Cerebellar cortex (tissue), 1 donor: Measurements from ENCODE around the gene SOX15.

Experiments used
- DNase-seq: peaks from one replicate; pipeline ENCODE4 v3.0.0-alpha.2; 2015; ENCODE audit warnings: low spot score

The SOX15 gene

DNA sequence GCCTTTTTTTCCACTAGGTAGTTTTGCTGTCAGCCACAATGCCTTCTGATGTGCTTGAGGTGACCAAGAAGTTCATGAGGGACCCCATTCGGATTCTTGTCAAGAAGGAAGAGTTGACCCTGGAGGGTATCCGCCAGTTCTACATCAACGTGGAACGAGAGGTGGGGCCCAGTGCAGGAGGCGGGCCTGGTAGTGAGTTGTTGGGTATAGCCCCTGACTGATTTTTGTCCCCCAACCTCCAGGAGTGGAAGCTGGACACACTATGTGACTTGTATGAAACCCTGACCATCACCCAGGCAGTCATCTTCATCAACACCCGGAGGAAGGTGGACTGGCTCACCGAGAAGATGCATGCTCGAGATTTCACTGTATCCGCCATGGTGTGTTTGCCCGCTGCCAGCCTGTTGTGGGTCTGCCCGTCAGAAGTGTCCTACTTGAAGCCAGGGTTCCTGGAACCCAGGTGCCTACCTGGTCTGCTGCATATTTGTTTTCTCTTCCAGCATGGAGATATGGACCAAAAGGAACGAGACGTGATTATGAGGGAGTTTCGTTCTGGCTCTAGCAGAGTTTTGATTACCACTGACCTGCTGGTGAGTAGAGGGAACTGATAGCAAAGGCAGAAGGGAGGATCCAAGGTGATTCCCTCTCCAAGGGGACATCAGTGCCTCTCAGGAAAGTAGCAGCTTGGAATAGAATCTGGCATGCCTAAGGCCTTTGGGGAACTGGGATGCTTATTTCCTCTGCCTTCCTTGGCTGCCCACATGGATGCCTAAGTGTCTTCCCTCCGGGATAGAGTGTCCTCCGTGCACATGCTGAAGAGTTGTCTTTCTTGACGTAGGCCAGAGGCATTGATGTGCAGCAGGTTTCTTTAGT lies 12.3 kb downstream of the SOX15 start:
- DNase-seq, result peak; percentile 46

DNA sequence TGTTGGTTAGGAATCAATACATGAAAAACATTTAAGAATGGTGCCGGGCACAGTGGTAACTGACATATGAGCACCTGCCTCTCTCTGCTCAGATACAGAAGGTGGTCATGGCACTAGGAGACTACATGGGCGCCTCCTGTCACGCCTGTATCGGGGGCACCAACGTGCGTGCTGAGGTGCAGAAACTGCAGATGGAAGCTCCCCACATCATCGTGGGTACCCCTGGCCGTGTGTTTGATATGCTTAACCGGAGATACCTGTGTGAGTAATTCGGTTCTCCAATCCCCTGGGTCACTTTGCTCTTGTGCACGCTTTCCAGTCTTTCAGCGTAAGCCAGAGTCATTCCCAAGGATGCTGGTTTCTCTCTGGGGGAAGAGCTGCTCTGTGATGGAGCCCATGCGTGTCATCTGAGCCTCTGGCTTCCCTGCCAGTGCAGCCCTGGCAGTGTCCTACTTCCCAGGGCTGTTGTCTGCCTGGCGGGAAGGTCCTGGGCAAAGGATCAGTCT lies 13.4 kb downstream of the SOX15 start:
- DNase-seq, result no peak

DNA sequence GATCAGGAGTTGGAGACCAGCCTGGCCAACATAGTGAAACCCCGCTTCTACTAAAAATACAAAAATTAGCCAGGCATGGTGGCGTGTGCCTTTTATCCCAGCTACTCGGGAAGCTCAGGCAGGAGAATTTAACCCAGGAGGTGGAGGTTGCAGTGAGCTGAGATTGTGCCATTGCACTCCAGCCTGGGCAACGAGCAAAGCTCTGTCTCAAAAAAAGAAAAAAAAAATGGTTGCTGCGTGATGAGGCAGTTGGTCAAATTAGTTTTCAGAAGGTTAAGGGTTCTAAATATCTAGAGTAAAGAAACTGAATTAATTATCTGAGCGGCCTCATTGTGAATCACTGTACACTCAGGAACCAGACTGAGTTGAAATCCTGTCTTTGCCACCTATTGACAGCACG lies 13.9 kb downstream of the SOX15 start:
- DNase-seq, result no peak

DNA sequence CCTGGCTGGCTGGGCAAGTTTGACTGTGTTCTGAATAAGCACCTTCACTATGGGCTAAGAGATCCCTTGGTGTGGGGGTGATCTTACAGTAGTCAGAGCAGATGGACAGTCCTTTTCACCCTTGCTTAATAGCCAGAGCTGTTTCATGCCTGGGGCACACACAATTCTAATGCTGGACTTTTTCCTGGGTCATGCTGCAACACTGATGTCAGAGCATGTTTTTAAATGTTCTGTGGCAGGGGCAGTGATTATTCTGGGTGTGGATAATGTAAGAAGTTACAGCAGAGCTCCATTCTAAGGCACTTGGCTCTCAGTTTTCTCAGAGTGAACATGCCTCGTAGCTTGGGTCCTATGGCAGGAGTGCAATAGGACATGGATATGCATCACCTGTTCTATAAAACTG lies 14.4 kb downstream of the SOX15 start:
- DNase-seq, result no peak

DNA sequence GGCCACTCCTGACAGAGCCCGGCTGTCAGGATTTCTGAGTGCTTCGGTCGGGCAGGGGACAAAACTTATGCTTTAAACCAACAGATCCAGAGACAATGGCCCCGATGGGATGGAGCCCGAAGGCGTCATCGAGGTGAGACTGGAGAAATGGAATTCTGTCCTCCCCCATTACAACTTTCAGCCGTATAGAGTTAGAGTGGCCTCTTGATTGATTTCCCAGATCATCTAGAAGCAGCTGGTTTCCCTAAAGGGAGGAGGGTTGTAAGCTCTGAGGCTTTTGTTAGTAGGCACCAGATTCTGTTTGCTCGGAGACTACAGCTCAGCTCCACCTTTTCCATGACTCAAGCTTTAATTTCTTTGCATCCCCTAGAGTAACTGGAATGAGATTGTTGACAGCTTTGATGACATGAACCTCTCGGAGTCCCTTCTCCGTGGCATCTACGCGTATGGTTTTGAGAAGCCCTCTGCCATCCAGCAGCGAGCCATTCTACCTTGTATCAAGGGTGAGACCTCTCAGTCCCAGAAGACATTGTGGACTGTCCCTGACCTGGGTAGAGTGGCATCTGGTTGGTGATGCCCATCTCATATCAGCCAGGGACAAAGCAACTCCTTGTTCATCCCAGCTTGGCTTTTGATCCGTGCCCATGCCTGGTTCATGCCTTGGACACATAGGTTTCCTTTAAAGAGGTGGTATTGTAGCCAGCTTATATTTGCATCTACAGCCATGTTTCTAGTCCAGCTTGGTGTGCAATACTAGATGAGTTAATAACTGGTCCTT lies 15.5 kb downstream of the SOX15 start:
- DNase-seq, result no peak

DNA sequence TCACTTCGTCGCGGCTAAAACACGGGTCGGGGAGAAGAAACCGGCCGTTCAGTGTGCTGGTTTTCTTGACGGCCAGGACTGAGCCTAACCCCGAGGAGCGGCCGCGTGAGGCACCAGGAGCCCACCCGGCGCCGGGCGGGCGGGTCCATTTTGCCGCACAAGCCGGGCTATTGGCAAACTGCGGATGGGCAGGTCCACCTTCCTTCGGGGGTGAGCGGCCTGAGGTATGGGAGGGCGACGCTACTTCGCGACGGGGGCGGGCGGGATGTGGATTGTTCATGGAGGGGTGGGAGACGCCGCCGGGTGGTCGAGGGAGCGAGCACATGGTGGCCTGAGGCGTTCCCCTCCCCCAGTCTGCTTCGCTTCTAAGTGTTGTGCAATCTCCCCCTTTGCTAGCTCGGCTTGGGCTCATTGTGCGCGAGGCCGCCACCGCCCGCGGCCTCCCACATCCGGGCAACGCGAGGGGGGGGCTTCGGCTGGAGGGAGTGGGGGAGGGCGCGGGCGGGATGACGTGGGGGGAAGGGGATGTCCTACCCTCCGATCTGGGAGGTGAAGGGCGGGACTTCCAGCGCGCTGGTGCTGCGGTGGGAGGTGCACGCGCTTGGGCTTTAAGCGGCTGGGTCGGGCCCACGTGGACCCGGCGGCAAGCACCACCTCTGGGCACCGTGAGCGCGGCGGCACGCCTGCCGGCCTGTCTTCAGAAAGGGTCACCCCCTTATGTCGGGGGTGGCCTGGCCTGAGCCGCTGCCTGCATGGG lies 16.4 kb downstream of the SOX15 start:
- DNase-seq, result peak; percentile 79

DNA sequence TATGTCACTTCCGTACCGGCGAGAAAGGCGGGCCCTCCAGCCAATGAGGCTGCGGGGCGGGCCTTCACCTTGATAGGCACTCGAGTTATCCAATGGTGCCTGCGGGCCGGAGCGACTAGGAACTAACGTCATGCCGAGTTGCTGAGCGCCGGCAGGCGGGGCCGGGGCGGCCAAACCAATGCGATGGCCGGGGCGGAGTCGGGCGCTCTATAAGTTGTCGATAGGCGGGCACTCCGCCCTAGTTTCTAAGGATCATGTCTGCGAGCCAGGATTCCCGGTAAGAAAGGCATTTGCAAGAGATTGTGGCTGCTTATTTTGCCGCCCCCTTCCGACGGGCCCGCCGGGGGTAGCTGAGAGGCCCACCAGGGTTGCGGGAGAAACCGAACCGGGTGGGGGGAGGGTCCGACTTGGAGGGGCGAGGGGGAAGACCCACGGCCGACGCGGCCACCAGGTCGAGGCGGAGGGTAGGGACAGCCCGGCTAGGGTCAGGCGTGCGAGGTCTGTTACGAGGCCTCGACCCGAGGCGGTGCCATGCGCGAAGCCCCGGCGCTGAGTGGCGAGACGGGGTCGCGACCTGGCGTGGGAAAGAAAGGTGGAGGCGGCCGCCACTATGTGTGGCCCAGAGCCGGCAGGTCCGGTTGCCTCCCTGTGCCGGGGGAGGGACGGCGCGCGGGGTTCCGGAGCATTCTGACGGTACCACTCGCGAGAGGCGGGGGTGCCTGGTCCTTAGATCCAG lies 17.1 kb downstream of the SOX15 start:
- DNase-seq, result peak; percentile 100

DNA sequence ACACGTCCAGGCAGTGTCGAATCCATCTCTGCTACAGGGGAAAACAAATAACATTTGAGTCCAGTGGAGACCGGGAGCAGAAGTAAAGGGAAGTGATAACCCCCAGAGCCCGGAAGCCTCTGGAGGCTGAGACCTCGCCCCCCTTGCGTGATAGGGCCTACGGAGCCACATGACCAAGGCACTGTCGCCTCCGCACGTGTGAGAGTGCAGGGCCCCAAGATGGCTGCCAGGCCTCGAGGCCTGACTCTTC lies 17.6 kb downstream of the SOX15 start:
- DNase-seq, result no peak

DNA sequence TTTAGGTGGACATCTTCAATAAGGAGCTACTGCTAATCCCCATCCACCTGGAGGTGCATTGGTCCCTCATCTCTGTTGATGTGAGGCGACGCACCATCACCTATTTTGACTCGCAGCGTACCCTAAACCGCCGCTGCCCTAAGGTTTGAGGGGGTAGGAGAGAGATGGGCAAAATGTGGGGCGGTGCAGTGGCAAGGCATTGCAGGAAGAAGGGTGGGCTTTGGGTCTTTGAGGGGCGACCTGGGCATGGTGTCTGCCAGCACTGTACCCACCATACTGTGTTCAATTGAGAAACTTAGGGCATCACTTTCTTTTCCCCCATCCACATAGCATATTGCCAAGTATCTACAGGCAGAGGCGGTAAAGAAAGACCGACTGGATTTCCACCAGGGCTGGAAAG lies 19.5 kb downstream of the SOX15 start:
- DNase-seq, result no peak

DNA sequence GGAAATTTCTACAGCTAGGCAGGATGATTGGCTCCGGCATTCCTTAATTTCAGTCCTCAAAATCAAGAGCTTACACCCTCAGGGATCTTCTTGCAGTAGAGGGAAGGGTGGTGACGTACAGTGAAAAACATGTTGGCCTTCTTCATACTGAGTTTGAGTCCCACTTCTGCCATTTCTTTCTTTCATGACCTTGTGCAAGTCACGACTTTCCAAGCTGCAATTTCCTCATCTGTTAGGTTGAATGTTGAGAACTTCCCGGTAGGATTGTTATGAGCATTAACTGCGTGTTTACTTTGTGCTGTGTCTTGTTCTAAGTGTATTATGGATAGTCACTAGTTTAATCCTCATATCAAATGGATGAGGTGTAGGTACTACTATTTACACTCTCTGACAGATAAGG lies 20.3 kb downstream of the SOX15 start:
- DNase-seq, result no peak

DNA sequence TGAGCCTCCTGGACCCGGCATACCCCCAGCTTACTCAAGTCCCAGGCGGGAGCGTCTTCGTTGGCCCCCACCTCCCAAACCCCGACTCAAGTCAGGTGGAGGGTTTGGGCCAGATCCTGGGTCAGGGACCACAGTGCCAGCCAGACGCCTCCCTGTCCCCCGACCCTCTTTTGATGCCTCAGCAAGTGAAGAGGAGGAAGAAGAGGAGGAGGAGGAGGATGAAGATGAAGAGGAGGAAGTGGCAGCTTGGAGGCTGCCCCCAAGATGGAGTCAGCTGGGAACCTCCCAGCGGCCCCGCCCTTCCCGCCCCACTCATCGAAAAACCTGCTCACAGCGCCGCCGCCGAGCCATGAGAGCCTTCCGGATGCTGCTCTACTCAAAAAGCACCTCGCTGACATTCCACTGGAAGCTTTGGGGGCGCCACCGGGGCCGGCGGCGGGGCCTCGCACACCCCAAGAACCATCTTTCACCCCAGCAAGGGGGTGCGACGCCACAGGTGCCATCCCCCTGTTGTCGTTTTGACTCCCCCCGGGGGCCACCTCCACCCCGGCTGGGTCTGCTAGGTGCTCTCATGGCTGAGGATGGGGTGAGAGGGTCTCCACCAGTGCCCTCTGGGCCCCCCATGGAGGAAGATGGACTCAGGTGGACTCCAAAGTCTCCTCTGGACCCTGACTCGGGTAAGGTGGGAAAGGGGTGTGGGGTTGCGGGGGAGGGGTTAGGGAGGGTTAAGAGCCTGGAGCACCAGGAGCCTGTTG lies 26.6 kb downstream of the SOX15 start:
- no peak for DNase-seq

DNA sequence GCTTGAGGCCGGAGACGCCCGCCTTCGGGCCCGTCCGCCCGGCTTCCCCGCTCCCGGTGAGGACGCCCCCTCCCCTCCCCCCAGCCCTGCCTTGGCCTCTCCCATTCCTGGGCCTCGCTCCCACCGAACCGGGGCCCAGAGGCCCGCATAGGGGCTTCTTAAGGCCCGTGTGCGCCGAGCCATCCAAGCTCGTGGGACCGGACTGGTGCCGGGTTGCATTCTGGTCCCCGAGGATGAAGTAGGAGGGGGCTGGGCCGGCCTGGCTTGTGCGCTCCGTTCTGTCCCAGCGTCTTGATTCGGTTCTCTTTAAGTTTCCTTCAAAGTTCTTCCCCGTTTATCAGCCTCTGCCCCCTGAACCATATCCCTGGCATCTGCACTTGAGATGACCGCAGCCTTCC lies 27.7 kb downstream of the SOX15 start:
- DNase-seq, result no peak

DNA sequence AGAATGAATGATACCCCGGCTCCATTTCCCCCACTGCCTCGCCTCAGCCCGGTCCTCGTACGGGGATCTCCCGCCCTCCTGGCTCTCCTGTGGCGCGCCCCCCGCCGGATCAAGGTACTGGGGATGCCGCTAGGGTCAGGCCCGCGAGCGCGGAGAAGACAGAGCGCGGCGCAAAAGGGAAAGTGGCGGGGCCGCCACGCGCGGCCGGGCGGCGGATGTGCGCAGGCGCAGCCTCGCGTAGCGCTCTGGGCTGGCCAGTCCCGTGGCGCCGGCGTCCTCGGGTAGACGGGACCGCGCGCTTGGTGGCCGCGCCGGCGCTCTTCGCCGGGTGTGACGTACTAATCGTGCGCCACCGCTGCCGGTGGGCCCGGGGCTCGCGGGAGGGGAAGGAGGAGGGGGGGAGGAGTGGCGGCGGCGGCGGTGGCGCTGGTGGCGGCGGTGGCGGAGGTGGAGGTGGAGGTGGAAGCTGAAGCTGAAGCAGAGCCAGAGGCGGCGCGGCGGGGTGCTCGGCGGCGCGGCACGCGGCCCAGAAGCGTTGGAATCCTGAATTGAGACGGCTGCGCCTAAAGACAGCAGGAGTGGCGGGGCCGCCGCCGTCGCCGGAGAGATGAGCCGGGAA lies 28.2 kb downstream of the SOX15 start, which contains the start of gene SENP3:
SENP3 (plus strand) TSS at position 331 of the 619 bp plus-strand sequence. CDS start 1,158 bp downstream, outside the sequence.
- DNase-seq, result peak; percentile 83

DNA sequence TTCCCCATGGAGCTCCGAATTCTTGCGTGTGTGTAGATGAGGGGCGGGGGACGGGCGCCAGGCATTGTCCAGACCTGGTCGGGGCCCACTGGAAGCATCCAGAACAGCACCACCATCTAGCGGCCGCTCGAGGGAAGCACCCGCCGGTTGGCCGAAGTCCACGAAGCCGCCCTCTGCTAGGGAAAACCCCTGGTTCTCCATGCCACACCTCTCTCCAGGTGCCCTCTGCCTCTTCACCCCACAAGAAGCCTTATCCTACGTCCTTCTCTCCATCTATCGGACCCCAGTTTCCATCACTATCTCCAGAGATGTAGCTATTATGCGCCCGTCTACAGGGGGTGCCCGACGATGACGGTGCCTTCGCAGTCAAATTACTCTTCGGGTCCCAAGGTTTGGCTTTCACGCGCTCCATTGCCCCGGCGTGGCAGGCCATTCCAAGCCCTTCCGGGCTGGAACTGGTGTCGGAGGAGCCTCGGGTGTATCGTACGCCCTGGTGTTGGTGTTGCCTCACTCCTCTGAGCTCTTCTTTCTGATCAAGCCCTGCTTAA lies 28.8 kb downstream of the SOX15 start:
- peak; percentile 89 for DNase-seq

DNA sequence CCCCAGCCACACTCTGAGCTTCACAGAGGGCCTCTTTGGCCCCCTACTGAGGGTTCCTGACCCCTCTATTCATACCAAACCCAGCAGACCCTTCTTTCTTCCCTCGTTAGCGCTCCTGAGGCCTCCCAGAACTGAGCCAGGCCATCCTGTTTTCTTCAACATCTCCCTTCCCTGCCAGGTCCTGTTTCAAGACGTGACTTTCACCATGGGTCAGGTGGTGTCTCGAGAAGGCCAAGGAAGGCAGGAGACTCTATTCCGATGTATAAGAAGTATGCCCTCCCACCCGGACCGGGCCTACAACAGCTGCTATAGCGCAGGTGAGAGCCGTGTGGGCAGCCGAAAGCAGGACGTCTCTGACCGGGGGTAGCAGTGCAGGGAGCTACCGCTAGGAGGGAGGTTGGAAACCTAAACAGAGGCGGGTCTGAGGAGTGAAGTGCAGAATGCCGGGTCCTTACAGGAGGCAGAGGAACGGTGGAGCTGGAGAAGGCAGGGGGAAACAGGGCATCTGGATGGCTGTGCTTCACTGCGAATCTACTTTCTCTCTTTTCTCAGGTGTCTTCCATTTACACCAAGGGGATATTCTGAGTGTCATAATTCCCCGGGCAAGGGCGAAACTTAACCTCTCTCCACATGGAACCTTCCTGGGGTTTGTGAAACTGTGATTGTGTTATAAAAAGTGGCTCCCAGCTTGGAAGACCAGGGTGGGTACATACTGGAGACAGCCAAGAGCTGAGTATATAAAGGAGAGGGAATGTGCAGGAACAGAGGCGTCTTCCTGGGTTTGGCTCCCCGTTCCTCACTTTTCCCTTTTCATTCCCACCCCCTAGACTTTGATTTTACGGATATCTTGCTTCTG lies 29.5 kb downstream of the SOX15 start:
- DNase-seq, result peak; percentile 74

DNA sequence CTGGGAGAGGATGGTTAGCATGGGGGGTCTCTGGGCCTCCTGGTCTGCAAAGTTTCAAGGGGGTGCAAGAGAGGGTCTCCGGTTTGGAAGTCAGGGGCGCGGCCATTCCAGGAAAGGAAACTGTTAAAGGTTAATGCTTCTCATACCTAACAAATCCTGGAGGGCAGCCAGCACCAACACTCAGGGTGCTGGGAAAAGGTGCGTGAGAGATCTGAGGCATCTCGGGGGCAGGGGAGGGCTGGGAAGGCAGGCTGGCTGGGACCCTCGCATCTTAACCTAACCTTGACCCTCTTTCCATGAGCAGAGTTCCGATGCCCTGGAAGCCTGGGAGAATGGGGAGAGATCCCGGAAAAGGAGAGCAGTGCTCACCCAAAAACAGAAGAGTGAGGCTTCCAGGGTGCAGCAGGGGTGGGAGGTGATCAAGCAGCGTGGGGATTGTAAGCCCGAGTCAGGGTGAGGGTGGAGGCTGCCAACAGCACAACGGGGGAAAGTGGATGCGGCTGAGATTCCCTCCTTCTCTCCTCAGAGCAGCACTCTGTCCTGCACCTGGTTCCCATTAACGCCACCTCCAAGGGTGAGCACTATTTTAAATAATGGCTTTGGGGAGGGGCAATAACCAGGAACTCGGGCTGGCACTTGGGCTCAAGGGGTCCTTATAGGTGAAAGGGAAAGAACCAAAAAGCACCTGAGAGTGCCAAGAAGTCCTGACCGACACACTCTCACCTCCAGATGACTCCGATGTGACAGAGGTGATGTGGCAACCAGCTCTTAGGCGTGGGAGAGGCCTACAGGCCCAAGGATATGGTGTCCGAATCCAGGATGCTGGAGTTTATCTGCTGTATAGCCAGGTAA lies 30.3 kb downstream of the SOX15 start:
- no peak for DNase-seq

DNA sequence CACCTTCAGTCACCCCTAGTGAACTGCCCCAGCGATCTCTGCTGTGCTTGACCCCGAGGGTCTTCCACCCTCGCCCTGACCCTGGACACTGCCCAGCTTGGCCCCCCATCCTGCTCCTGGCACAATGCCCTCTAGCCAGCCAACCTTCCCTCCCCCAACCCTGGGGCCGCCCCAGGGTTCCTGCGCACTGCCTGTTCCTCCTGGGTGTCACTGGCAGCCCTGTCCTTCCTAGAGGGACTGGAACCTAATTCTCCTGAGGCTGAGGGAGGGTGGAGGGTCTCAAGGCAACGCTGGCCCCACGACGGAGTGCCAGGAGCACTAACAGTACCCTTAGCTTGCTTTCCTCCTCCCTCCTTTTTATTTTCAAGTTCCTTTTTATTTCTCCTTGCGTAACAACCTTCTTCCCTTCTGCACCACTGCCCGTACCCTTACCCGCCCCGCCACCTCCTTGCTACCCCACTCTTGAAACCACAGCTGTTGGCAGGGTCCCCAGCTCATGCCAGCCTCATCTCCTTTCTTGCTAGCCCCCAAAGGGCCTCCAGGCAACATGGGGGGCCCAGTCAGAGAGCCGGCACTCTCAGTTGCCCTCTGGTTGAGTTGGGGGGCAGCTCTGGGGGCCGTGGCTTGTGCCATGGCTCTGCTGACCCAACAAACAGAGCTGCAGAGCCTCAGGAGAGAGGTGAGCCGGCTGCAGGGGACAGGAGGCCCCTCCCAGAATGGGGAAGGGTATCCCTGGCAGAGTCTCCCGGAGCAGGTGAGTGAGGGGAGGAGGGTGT lies 31.2 kb downstream of the SOX15 start, which contains the start of gene TNFSF13:
TNFSF13 (plus strand) TSS at position 207 of the 776 bp plus-strand sequence; CDS start at position 497, 290 bp downstream.
- DNase-seq, result no peak
